ENCODE data around the gene WDR1.
"Not testable (repeated sequence)": the region's sequence is repeated elsewhere in the genome, so short reads cannot be mapped to it uniquely, and the experiment has no call there.

The WDR1 gene

DNA sequence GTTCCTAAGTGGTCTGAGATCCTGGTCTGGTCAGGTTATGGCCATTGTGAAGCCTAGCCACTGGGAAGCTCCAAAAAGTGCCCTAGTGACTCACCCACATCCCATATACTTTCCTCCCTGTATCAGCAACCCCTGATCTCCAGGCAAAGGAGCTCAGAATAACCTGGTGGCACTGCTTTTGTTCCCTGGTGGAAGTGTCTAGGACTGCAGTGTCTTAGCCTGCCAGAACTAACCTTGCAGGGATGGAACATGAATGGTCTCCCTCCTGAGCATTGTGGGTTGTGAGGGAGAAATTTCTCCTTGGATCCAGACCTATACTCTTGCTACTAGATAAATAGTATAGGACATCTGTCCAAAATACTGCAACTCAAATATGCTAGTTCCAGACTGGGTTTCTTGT, 27.9 kb upstream of the WDR1 start:
- Mint-ChIP-seq H3K27ac (no peak overlapping the region), H3K27me3 (no peaks in the 10 kb centered on the region), H3K4me3 (no peak overlapping the region), H3K9me3 (no peaks in the 10 kb centered on the region), H3K36me3 (ENCODE audit: low read depth) (no peaks in the 10 kb centered on the region), H3K4me1 (ENCODE audit: low read depth) (no peaks in the 10 kb centered on the region)
- DNase-seq = no peak

DNA sequence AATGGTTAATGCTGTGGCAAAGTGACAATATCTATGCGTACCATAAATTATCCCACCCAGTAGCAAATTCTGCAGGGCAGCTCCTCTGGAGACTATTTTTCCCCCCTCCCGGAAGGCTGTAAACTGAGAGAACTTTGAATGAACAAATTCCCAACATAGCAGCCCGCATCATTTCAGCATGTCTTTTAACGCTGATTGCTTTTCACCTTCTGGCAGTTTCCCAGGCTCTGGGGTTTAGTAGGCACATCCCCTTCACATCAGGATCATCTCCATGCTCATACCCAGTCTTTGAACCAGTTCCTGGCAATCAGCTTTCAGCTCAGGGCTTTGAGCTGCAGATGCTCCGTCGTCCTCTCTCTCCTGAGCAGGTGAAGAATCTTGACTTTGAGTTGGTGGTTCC, 26.6 kb upstream of the WDR1 start:
- no peak for DNase-seq
- Mint-ChIP-seq H3K4me1 (ENCODE audit: low read depth) (no peaks in the 10 kb centered on the region), H3K27me3 (no peaks in the 10 kb centered on the region), H3K27ac (no peak overlapping the region), H3K4me3 (no peak overlapping the region), H3K9me3 (no peaks in the 10 kb centered on the region), H3K36me3 (ENCODE audit: low read depth) (no peaks in the 10 kb centered on the region)

DNA sequence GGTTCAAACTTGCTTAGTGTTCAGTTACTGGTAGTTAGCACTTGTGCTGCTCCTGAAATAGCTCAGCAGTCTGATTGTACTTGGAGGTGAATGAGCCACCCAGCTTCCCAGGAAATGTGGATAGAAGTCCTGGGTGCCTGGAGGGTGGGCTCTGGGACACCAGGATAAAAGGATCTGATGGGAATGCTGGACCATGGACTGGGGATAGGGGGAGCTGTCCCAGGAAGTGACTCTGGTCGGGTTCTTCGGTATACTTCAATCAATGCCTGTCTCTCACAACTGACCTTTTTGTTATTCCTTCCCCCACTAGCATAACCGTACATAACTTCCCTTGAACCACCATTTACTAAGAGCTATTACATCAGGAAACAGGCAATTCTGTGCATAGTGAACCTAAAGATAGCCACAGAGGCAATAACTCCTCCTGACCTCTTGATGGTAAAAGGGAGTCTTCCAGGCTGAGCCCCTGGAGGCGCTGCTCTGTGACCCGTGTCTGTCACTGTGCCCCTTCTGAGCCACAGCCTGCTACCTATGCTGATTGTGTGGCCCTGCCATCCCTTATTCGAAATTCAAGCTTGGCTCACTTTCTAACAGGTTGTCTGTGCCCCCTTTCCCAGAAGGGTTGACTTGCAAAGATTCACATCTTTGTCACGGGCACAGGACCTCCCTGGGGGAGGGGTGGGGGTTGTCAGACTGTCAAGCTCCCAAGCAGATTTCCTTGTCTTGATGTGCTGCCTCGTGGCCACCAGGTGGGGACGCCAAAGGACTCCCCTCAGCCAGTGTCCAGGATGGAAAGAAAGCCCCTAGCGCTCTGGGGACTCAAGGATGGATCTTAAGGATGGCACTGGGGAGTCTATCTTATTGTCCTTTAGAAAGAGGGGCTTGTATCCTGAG, 24.5 kb upstream of the WDR1 start:
- Mint-ChIP-seq H3K4me1 (ENCODE audit: low read depth) (no peaks in the 10 kb centered on the region), H3K27me3 (no peaks in the 10 kb centered on the region), H3K4me3 (no peak overlapping the region), H3K27ac (no peak overlapping the region), H3K9me3 (no peaks in the 10 kb centered on the region), H3K36me3 (ENCODE audit: low read depth) (no peaks in the 10 kb centered on the region)
- no peak for DNase-seq

DNA sequence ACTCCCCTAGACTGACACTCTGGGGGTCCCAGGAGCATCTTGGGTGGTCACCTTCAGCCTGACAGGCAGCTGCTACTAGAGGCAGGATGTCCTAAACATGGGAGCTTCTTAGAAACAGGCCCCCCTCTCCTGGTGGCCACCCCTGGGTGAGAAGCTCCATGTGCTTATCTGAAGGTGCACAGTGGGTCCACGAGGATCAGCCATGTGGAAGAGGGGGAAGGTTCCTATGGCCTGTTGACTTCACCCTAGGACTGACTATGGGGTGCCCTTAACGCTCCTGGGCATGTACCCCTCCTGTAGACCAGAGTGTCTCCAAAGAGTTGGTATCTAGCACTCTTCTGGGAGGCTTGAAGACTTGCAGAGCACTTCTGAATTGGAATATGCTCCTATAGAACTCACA, 22.9 kb upstream of the WDR1 start:
- no peaks in the 10 kb centered on the region for H3K27me3 Mint-ChIP-seq
- H3K36me3 Mint-ChIP-seq (ENCODE audit: low read depth) = no peaks in the 10 kb centered on the region
- no peaks in the 10 kb centered on the region for H3K9me3 Mint-ChIP-seq
- H3K4me3 Mint-ChIP-seq = no peak overlapping the region
- H3K27ac Mint-ChIP-seq = no peak overlapping the region
- H3K4me1 Mint-ChIP-seq (ENCODE audit: low read depth) = no peaks in the 10 kb centered on the region
- no peak for DNase-seq

DNA sequence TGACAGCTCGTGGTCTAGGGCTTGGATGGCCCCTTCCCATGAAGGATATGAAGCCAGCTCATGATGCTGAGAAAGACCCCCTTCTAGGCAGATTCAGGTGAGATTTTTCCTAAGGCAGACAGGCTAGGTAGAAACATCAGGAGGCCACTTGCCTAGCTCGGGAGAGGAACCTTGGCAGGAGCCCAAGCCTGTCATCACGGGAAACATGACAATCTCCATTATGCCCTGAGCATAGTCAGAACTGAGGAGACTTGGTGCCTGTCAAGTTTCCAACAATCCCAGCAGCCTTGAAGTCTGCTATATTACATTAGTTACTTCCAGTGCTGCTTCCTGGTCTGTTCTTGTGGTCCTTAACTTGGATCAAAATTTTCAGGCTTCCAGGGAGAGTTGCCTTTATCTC, 18.7 kb upstream of the WDR1 start:
- H3K27me3 Mint-ChIP-seq = no peaks in the 10 kb centered on the region
- DNase-seq = no peak
- no peaks in the 10 kb centered on the region for H3K9me3 Mint-ChIP-seq
- no peaks in the 10 kb centered on the region for H3K36me3 Mint-ChIP-seq (ENCODE audit: low read depth)
- H3K27ac Mint-ChIP-seq = no peak overlapping the region
- H3K4me1 Mint-ChIP-seq (ENCODE audit: low read depth) = no peaks in the 10 kb centered on the region
- no peak overlapping the region for H3K4me3 Mint-ChIP-seq

- Mint-ChIP-seq H3K4me1 (ENCODE audit: low read depth) (no peaks in the 10 kb centered on the region), H3K4me3 (no peak overlapping the region), H3K36me3 (ENCODE audit: low read depth) (no peaks in the 10 kb centered on the region), H3K9me3 (no peaks in the 10 kb centered on the region), H3K27ac (no peak overlapping the region), H3K27me3 (no peaks in the 10 kb centered on the region)
- DNase-seq = no peak
Observed at GRCh38 chr4:10134141-10134540, 17.5 kb upstream of the WDR1 start.

DNA sequence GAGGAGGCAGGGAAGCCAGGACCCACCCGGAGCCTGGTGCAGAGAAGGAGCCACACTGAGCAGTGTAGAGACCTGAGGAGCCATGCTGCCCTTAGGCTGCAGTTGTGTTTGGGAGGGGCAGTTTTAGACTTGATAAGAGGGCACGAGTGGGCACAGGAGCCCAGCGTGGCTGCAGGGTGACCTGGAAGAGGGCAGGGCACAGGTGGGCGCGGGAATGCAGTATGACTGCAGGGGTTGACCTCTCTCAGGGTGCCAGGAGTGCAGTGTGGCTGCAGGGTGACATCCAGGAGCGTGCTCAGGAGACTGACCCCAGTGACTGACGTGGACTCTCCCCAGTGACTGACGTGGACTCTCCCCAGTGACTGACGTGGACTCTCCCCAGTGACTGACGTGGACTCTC, 14.6 kb upstream of the WDR1 start:
- no peak for DNase-seq
- no peaks in the 10 kb centered on the region for H3K4me1 Mint-ChIP-seq (ENCODE audit: low read depth)
- H3K27ac Mint-ChIP-seq = no peak overlapping the region
- H3K36me3 Mint-ChIP-seq (ENCODE audit: low read depth) = no peaks in the 10 kb centered on the region
- H3K9me3 Mint-ChIP-seq = no peaks in the 10 kb centered on the region
- H3K4me3 Mint-ChIP-seq = no peak overlapping the region
- H3K27me3 Mint-ChIP-seq = no peaks in the 10 kb centered on the region

DNA sequence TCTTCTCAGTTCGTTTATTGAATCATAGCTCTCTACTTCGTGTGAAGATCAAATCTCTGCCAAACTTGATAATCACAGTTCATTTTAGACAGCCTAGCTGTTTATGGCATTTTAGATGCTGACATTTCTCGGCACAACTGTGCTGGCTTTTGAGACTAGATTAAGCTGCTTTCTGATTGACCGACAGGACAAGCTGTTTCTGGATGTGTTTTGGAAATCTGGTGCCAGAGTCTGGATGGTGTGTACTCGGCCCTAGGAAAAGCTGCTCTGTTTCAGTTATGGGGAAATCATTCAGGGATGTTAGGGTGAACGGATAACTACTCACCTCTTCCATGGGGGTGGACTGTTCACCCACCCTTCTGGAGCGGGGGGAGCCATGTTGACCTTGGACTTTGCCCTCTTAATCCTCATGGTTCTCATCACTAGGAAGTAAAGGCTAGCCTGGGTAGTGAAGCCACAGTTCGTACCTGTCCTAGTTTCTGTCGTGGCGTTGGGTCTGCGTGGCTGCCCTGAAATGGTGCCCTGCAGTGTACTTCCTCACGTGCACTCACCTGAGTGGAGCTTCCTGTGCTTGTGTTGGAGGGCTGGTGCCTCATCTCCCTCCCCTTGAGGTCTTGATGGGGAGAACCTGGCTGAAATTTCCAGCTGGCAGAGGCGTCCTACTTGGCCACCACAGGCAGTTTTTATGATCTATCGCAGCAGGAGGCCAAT, 13.7 kb upstream of the WDR1 start:
- no peaks in the 10 kb centered on the region for H3K36me3 Mint-ChIP-seq (ENCODE audit: low read depth)
- no peaks in the 10 kb centered on the region for H3K4me1 Mint-ChIP-seq (ENCODE audit: low read depth)
- no peaks in the 10 kb centered on the region for H3K9me3 Mint-ChIP-seq
- no peak overlapping the region for H3K27ac Mint-ChIP-seq
- no peaks in the 10 kb centered on the region for H3K27me3 Mint-ChIP-seq
- no peak overlapping the region for H3K4me3 Mint-ChIP-seq
- DNase-seq = no peak

DNA sequence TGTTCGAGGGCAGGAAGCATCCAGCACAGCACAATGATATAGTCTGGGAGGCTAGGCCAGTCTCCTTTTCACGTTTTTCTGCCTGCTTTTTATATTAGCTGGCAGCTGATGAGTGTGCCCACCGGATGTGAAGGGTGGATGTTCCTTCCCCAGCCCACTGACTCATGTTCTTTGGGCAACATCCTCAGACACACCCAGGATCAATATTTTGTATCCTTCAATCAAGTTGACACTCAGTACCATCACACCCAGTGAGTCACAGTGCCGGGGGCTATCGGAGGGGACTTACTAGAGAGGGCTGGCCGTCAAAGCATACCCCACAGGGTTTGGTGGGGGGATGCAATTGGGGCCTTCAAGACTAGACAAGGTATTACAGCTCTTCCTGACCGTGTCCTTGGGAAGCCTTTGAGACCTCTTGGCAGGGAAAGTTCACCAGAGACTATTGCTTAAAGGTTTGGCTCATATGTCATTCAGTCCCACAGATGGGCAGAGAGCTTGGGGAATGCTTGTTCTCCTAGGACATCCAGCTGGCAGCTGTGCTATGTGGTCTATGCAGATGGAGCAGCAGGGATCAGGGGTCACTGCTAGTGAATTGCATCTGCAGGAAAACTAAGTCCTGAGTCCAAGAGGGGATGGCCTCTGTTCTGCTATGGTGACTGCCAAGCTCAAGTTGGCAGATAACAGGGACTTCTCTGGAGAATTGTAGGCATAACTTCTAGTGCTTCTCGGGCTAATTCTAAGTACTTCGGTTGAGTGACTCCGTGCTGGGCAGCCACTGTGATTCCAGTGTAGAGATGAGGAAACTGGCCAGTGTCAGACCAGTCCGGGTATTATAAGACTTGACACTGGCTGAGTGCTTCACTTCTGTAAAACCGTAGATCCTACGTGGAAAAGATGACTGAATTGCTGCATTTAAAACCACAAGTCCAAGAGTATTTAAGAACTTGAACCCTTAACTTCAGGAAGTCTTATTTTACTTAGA, 12.9 kb upstream of the WDR1 start:
- Mint-ChIP-seq H3K4me1 (ENCODE audit: low read depth) (peaks cover 4% of the 10 kb centered on the region), H3K9me3 (no peaks in the 10 kb centered on the region)

GRCh38 chr4:10128761-10129160, 12.2 kb upstream of the WDR1 start:
- H3K27ac Mint-ChIP-seq = no peak overlapping the region
- no peaks in the 10 kb centered on the region for H3K9me3 Mint-ChIP-seq
- DNase-seq = no peak
- peaks cover 11% of the 10 kb centered on the region for H3K4me1 Mint-ChIP-seq (ENCODE audit: low read depth)
- H3K27me3 Mint-ChIP-seq = no peaks in the 10 kb centered on the region
- no peaks in the 10 kb centered on the region for H3K36me3 Mint-ChIP-seq (ENCODE audit: low read depth)
- no peak overlapping the region for H3K4me3 Mint-ChIP-seq

More for the DNA sequence above, 12.9 kb upstream of the WDR1 start:
- Mint-ChIP-seq H3K4me3 (no peak overlapping the region), H3K27me3 (no peaks in the 10 kb centered on the region), H3K36me3 (ENCODE audit: low read depth) (no peaks in the 10 kb centered on the region), H3K27ac (no peak overlapping the region)
- DNase-seq = no peak

DNA sequence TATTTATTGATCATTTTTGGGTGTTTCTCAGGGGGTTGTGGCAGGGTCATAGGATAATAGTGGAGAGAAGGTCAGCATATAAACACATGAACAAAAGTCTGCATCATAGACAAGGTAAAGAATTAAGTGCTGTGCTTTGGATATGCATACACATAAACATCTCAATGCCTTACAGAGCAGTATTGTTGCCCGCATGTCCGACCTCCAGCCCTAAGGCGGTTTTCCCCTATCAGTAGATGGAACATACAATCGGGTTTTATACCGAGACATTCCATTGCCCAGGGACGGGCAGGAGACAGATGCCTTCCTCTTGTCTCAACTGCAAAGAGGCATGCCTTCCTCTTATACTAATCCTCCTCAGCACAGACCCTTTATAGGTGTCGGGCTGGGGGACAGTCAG, 10.9 kb upstream of the WDR1 start:
- H3K27ac Mint-ChIP-seq; H3K9me3 Mint-ChIP-seq; H3K4me3 Mint-ChIP-seq; H3K36me3 Mint-ChIP-seq (ENCODE audit: low read depth); H3K27me3 Mint-ChIP-seq; DNase-seq: not testable (repeated sequence)
- H3K4me1 Mint-ChIP-seq (ENCODE audit: low read depth) = peaks cover 19% of the 10 kb centered on the region

DNA sequence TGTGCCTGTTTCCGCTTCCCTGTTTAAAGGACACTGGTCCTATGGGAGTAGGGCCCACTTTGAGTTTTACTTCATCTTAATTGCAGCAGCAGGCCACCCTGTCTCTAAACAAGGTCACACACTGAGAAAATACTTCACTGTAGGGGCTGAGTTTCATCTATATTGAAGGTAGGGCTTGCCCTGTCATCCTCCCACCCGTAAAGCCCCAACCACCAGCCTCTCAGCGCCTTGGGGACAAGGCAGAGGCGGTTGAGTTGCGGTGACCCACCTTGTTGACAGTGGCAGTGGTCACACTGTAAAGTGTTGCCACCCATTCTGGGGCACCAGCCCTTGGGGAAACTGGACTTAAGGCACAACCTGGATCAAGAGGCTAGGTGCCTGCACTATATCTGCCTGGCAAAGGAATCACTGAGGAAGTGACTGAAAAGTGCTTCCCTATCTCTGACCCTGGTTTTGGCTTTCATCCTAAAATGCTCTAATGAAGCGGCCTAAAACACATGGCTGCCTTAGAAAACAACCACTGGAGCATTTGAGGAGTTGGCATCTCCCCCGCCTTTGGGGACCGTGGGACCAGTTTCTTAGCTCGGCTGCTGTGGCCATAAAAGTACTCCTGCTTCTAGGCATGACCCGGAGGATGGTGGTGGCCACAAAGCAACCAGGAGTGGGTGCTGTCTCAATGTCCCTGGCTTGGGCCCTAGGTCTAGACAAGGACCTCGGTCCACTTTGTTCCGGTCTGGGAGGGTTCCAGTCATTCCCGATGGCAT, 7.8 kb upstream of the WDR1 start:
- no peak overlapping the region for H3K27ac Mint-ChIP-seq
- H3K4me1 Mint-ChIP-seq (ENCODE audit: low read depth) = peaks cover 32% of the 10 kb centered on the region
- DNase-seq = no peak
- H3K9me3 Mint-ChIP-seq = no peaks in the 10 kb centered on the region
- H3K27me3 Mint-ChIP-seq = no peaks in the 10 kb centered on the region
- H3K36me3 Mint-ChIP-seq (ENCODE audit: low read depth) = no peaks in the 10 kb centered on the region
- no peak overlapping the region for H3K4me3 Mint-ChIP-seq

- no peaks in the 10 kb centered on the region for H3K9me3 Mint-ChIP-seq
- no peak overlapping the region for H3K4me3 Mint-ChIP-seq
- no peak overlapping the region for H3K27ac Mint-ChIP-seq
- DNase-seq = no peak
- H3K27me3 Mint-ChIP-seq = no peaks in the 10 kb centered on the region
- H3K4me1 Mint-ChIP-seq (ENCODE audit: low read depth) = peaks cover 40% of the 10 kb centered on the region
- H3K36me3 Mint-ChIP-seq (ENCODE audit: low read depth) = no peaks in the 10 kb centered on the region
Observed at GRCh38 chr4:10123227-10124101, 6.9 kb upstream of the WDR1 start.
